GM12878 (cell line): ENCODE results near the gene DST.

ENCODE experiments used
- CHD1 ChIP-seq: IDR thresholded peaks from 2 replicates; pipeline ENCODE4 v1.6.1; 2012; ENCODE audit warnings: low read depth, low read length, improper control_type of control experiment
- POLR2A ChIP-seq: IDR thresholded peaks from 2 replicates; pipeline ENCODE4 v1.6.1; 2011; ENCODE audit warnings: low read depth, mild to moderate bottlenecking, low read length
- SP1 ChIP-seq: IDR thresholded peaks from one replicate; pipeline ENCODE4 v1.6.1; 2011; ENCODE audit warnings: low read depth, low read length
- ZZZ3 ChIP-seq: IDR thresholded peaks from 2 replicates; pipeline ENCODE4 v1.6.1; 2011; ENCODE audit warnings: low read depth; ENCODE audit not compliant: control insufficient read depth, insufficient read length
- TF ChIP-seq, protein P1 (sequence below), 3 experiments: IDR thresholded peaks in 2 of 3; conservative IDR thresholded peaks in 1 of 3; 2 replicates each; pipeline ENCODE4 v1.5.1; 2011; ENCODE audit warnings: low read depth in 3 of 3, low read length in 3 of 3, mild to moderate bottlenecking in 3 of 3, control low read depth in 2 of 3, moderate library complexity in 2 of 3, inconsistent platforms in 1 of 3, mixed read lengths in 1 of 3; ENCODE audit not compliant: control insufficient read depth in 2 of 3, insufficient read depth in 1 of 3; ENCODE audit errors: extremely low read depth in 1 of 3

GRCh38 chr6:56556751-56557540 is 85.7 kb downstream of the DST start:
- TF ChIP-seq POLR2A (no peak), ZZZ3 (no peak), CHD1 (no peak), SP1 (no peak)
- TF ChIP-seq, protein P1, sequence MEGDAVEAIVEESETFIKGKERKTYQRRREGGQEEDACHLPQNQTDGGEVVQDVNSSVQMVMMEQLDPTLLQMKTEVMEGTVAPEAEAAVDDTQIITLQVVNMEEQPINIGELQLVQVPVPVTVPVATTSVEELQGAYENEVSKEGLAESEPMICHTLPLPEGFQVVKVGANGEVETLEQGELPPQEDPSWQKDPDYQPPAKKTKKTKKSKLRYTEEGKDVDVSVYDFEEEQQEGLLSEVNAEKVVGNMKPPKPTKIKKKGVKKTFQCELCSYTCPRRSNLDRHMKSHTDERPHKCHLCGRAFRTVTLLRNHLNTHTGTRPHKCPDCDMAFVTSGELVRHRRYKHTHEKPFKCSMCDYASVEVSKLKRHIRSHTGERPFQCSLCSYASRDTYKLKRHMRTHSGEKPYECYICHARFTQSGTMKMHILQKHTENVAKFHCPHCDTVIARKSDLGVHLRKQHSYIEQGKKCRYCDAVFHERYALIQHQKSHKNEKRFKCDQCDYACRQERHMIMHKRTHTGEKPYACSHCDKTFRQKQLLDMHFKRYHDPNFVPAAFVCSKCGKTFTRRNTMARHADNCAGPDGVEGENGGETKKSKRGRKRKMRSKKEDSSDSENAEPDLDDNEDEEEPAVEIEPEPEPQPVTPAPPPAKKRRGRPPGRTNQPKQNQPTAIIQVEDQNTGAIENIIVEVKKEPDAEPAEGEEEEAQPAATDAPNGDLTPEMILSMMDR (IDR thresholded peaks at IDR 0.05 in 2 of 3, conservative IDR thresholded peaks at IDR 0.05 in 1 of 3; ENCODE audit: control insufficient read depth in 2 of 3, extremely low read depth in 1 of 3, insufficient read depth in 1 of 3, low read depth in 3 of 3, low read length in 3 of 3): no peak
